ENCODE data around the gene RAB23.

The RAB23 gene

DNA sequence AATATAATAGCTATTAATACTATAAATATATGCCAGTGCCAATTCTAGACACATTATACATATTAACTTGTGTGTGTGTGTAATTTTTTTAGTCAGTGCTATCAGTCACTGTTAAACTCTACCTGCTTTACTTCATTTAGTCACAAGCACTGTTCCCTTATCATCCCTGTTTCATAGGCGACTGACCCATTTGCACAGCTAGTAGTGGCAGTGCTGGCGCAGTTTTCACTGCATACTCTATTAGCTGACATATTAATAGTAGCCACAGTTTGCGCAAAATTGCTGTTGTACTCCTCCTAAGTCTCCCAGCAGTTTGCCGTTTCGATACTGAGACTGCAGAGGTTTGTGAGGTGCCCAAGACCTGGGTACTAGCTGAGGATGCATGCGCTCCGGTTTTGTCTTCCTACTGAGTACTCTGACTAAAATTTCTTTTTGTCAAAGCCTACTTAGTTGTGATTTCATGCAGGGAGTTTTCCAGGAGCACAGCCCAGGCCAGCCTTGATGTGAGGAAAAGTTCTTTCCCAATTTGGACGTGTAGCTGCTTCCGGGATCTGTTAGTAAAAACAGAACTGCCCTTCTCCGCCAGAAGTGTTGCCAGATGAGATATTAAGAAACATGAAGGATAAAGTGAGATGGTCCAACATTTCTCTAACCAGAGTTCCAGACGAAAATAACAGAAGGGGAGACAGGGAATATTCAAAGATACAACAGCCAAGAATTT lies 44.4 kb downstream of the RAB23 start:
- no peak for DNase-seq

DNA sequence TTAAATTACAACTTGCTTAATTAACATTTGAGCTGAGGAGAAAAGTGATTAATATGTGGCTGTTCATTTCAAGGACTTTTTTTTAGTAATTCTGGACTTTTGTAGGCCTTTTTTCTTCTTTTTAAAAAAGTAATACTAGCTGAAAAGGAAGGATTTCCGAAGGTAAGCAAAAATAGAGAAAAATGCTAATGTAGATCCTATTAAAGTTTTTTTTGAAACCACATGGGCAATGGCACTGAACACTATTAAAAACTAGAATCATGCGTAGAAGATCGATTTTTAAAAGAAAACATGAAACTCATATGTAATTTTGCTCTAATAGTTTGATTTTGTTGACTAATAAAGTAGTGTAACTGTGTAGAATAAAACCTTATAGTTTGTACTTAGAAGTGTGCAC lies 47.6 kb downstream of the RAB23 start:
- DNase-seq, result no peak

DNA sequence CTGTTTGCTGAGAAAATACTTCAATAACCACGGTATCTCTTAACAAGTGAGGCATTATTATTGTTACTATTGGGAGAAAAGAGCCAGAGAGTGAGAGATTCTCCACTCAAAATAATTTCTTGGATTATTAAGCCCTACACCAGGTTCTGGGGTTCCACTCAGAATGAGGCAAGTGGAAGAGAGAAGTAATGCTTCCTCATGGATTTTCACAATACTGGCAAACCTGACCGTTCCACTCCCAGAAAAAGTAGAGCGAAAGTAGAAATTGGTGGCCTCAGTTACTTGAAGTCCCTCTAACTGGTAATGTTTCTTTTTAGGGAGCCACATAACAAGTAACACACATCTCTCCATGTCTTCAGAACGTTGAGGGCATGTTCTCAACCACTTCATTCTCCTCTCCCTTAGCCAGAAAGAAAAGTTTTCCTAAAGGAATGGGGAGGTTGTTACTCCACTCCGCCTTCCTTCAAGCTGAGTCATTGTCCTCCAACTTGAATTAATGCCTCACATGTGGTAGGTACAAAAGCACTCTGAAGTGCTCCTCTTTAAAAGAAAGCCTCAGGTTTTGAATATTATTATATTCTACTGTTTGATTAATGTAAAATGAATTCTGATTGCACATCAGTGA lies 48.1 kb downstream of the RAB23 start:
- no peak for DNase-seq

DNA sequence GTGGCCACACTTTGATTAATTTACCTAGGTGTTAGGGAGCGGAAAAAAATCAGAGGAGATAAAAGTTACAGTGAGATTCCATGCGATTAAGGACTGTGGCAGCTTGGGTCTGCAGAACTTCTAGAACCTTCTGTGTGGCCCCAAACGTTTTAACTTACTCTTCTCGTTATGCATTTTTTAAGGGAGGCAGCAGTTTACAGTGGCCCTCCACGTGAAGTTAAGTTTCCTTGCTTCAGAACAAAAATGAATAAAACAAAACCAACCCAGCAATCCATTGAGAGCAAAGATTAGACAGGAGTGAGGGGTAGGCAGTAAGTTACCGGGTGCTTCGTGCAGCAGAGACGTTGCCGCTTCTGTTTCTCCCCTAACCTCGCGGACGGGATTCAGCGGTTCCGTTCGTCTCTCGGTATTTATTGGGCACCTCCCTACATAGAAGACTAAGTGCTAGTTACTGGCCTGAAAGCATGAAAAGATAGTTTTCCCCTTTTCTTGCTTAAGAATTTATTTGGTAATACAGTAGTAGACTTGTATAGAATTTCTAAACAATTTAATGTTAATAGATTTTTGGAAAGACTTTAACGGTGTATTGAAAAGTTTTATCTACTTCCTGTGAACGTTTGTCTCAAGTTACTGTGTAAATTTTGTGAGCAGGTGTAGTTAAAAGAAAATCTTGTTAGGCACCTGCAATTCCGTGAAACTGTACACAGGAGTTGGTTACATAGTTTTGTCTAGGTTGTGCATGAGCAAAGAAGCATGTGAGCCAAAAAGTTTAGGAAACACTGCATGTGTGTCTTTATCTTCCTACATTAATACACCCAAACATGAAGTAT lies 48.8 kb downstream of the RAB23 start:
- peak; percentile 5 to 17 for DNase-seq

DNA sequence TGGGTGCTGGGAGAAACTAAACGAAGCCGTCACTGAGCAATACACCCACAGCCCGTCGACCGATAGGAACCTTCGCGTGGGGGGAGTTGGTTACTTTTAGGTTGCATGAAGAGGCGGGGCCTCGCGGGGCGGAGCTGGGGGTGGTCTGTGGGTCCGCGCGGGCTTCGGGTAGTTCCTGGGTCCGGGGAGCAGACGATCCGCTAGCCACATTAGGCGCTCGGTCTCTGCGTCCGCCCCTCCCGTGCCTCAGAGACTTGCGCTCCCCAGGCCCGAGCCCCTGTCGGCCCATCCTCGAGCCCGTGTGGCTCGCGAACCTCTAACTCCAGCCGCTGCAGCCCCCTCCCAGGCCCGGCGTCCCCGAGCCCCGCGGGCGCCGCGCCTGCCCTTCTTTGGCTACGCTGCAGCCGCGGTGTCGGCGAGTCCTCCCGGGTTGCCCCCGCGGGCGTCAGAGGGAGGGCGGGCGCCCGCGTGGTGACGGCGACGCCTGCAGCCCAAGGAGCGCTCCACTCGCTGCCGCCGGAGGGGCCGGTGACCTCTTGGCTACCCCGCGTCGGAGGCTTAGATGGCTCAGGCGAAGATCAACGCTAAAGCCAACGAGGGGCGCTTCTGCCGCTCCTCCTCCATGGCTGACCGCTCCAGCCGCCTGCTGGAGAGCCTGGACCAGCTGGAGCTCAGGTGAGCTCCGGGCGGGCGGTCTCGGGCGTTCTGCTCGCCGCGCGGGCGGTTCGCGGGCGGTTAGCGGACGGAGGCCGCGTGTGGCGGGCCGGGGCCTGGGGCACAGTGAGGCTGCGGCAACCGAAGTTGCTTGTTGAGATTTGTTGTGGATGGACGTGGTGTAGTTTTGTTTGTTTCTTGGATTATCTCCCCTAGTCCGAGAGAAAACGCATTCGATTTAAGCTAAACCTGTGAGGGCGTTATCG lies 49.7 kb downstream of the RAB23 start, which contains the start of gene BAG2:
BAG2 (plus strand) TSS at position 191 of the 920 bp plus-strand sequence; CDS start at position 563, 372 bp downstream.
- DNase-seq, result peak; percentile 88 to 89

DNA sequence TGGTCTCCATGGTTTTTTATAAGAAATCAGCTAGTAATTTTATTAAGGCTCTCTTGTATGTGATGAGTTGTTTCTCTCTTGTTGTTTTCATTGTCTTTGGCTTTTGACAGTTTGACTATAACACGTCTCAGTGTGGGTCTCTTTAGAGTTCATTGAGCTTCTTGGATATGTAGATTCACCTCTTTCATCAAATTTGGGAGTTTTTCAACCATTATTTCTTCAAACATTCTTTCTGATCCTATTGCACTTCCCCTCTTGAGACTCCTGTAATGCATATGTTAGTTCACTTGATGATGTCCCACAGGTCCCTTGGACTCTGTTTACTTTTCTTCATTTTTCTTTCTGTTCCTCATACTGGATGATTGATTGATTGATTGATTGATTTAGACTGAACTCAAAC lies 57.0 kb downstream of the RAB23 start:
- no peak for DNase-seq

DNA sequence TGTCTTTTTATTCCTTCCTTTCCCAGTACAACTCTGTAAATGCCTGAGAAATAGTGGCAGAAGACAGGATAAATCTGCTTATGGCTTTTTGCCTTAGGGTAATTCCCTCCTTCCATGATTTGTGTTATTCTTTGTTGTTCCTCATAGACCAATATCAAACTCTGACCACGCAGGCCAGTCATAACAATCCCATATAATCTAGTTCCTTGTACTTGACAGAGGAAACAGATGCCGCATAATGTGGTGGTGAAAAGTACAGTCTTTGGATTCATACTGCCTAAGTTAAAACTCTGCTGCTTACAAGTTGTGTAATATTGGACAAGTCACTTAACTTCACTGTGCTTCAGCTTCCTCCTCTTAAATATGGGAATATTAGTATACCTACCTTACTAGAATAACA lies 58.2 kb downstream of the RAB23 start:
- DNase-seq, result no peak

DNA sequence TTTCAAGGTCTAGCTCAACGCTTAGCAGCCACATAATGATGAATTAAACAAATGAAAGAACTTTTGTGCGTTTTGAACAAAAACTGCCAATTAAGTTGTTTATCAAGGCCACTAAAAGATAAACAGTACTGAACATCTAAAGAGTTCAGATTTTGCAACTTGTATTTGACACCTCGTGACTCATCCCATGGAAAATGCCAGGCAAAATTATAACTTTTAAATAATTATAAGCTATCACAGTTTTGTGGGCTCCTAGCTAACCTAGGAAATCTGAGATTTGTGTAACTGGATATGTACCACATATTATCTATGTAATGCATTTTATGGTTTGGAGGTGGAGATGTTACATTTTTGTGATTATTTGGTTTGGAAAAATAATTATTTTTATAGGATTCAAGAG lies 59.6 kb downstream of the RAB23 start:
- no peak for DNase-seq

DNA sequence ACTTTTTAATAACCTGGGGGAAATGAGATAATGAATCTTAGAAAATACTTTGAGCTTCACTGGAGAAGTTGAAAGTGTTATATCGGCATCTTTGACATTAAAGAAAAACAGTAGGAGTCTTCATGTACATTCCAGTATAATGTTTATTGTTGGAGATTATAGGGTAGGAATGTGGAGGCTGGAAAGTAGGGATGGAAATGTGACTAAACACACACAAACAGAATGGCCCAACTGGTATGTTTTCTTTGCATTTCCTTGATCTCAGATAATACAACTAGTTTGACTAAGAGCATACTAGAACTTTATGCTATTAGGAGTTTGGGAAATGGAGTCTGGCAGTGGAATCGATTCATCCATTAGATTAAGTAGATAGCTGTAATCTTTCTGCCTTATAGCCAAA lies 60.1 kb downstream of the RAB23 start:
- DNase-seq, result no peak

DNA sequence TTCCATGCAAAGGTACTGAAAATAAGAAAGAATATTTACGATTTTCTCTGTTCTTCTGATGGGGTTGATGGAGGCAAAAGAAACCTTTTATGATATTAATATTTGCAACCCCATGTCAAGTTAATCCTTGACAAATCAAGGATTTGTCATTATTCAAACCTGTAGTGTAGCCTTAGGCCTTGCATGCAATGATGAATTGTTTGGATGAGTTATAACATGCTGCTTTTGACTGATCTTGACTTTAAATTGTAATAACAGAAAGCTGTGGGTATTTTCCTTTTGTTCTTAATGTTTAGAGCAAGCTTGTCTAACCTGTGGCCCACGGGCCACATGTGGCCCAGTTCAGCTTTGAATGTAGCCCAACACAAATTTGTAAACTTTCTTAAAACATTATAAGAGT lies 63.0 kb downstream of the RAB23 start:
- DNase-seq, result no peak

DNA sequence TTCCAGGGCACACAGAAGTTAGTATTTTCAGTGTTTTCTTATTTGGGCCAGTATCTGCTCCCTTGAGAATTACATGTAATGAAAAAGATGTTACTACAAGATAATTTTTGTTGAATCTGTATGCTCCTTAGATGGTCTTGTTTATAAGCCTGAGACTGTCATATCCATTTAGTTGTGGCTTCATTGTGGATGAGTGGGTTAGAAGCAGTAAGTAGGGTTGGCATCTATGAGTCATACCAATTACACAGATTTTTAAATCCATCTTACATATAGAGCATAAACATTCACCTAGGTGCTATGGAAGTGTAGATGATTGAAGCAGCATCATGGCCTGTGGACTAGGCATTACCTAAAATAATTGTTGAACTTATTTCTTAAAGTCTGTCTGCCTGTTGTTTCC lies 63.4 kb downstream of the RAB23 start:
- DNase-seq, result no peak

DNA sequence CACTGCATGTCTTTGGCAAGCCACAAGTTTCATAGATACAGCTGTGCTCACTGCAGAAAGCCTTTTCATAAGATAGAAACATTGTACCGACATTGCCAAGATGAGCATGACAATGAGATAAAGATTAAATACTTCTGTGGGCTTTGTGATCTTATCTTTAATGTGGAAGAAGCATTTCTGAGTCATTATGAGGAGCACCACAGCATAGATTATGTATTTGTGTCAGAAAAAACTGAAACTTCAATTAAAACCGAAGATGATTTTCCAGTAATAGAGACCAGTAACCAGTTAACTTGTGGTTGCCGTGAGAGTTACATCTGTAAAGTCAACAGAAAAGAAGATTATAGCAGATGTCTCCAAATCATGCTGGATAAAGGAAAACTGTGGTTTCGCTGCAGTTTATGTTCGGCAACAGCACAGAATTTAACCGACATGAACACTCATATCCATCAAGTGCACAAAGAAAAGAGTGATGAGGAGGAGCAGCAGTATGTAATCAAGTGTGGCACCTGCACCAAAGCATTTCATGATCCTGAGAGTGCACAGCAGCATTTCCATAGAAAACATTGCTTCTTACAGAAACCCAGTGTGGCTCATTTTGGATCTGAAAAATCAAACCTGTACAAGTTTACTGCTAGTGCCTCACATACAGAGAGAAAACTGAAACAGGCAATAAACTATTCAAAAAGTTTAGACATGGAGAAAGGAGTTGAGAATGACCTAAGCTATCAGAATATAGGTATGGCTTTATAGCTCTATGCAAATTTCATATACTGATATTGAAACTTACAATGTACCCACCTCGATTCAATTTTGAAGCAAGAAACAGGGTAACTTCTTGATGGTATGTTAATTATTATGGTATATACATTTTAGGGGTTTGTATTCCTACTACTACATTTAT lies 73.9 kb downstream of the RAB23 start:
- no peak for DNase-seq

DNA sequence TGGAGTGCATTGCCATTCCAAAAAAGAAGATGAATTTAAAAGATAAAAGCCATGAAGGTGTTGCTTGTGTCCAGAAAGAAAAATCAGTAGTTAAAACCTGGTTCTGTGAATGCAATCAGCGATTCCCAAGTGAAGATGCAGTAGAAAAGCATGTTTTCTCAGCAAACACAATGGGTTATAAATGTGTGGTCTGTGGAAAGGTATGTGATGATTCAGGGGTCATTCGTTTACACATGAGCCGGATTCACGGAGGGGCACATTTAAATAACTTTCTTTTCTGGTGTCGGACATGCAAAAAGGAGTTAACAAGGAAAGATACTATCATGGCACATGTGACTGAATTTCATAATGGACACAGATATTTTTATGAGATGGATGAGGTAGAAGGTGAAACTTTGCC lies 74.7 kb downstream of the RAB23 start:
- no peak for DNase-seq

DNA sequence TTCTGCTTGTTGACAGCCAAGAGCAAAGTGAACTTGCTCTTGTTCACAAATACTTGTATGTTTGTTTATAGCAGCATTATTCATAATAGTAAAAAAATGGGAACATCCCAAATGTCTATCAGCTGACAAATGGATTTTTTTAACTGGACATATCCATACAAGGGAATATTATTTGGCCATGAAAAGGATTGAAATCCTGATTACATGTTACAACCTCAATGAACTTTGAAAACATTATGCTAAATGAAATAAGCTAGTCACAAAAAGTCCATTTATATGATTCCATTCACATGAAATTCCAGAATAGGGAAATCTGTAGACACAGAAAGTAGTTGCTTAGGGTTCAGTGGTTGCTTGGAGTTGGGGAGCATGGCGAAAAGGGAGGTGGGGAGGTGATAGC lies 78.4 kb downstream of the RAB23 start:
- no peak for DNase-seq

DNA sequence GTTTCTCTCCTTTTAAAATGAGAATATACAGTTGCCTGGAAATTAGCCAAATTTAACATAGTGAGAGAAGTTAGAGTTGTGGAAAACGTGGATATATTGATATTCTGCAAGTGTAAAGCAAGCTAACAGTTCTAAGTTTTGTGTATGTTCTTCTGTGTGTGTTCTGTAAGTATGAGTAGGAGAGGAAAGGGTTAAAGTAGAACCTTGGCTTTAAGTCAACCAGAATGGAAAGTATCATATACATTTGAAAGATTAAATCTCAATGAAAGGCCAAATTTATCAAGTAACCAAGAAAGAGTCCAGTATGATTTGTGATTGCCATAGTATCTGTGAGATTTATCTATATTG lies 80.0 kb downstream of the RAB23 start:
- DNase-seq, result no peak

DNA sequence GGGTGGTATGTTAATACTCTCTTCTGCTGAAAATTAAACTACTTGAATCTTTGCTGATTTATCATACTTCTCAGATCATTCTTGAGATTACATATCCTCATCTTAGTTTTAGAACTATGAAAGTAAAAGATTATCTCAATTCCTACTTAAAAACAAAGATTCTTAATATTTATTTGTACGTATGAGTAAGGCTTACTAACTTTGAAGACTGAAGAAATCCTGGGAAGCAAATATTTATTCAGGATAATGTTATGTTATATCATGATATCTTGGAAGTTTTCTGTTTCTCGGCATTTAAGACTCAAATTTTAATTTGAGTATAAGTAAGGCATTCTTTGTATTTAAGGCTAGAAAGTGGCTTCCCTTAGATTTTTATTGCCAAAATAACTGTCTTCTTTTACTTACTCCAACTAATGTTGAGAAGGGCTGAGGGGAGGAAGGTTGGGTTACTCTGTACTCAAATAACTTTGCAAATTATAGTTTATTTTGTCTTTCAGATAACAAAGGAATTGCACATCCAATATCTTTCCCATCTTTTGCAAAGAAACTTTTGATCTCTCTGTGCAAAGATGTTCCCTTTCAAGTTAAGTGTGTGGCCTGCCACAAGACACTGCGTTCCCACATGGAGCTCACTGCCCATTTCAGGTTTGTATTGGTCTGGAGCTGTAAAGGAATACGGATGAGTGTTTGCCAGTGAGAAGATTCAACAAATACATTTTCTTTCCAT lies 80.5 kb downstream of the RAB23 start:
- DNase-seq, result no peak

DNA sequence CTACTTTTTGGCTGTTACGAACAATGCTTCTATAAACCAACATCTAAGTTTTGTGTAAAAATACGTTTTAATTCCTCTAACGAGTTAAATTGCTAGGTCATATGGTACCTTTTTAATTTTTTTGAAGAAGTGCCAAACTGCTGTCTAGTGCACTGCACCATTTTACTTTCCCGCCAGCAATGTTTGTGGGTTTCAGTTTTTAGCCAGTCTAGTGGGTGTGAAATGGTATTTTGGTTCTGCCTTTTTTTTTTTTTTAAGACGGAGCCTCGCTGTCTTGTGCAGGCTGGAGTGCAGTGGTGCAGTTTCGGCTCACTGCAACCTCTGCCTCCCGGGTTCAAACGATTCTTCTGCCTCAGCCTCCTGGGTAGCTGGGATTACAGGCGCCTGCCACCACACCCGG lies 84.1 kb downstream of the RAB23 start:
- no peak for DNase-seq

DNA sequence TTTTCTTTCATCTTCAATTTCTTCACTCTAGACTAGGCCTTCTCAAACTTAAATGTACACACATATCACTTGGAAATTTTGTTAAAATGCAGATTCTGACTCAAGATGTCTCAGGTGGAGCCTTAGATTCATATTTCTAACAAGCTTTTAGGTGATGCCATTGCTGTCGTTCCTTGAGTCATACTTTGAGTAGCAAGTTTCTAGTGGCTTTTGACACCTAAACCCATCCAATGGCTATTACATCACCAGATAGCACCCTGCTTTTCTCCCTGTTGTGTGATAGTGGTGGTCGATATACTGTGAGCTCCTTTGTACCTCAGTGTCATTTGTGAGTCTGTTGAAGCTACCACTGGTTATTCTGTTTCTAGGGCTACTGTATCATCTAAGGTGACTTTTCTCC lies 84.8 kb downstream of the RAB23 start:
- DNase-seq, result no peak
